ENCODE data around the gene FLNC.

The FLNC gene

GRCh38 chr7:128830231-128831177 lies at the start of gene FLNC:
TSS of gene FLNC (plus strand) at chr7:128830406. CDS start at chr7:128830638, 232 bp downstream.
- ATAC-seq (ENCODE audit: low read depth) (peak; percentile 62), DNase-seq (ENCODE audit: low spot score in 2 of 2) (peak; percentile 38 to 54)
- Mint-ChIP-seq H3K27me3 (peaks cover 20% of the 10 kb centered on the region), H3K36me3 (no peaks in the 10 kb centered on the region), H3K4me1 (peaks cover 14% of the 10 kb centered on the region), H3K27ac (no peak within 1 kb of the TSS), H3K4me3 (peak within 1 kb of the TSS; percentile 72), H3K9me3 (no peaks in the 10 kb centered on the region)

- no peak for DNase-seq (ENCODE audit: low spot score in 2 of 2)
- Mint-ChIP-seq H3K27me3 (no peaks in the 10 kb centered on the region), H3K9me3 (peaks cover 8% of the 10 kb centered on the region), H3K27ac (no peak overlapping the region), H3K36me3 (peaks cover 3% of the 10 kb centered on the region), H3K4me3 (no peak overlapping the region), H3K4me1 (no peaks in the 10 kb centered on the region)
- ATAC-seq (ENCODE audit: low read depth), result no peak
Observed at GRCh38 chr7:128781126-128781525, 49.1 kb upstream of the FLNC start.

- ATAC-seq (ENCODE audit: low read depth), result no peak
- Mint-ChIP-seq H3K4me1 (no peaks in the 10 kb centered on the region), H3K4me3 (no peak overlapping the region), H3K9me3 (peaks cover 9% of the 10 kb centered on the region), H3K27ac (no peak overlapping the region), H3K36me3 (peaks cover 3% of the 10 kb centered on the region), H3K27me3 (no peaks in the 10 kb centered on the region)
- no peak for DNase-seq (ENCODE audit: low spot score in 2 of 2)
Observed at GRCh38 chr7:128781851-128782250, 48.4 kb upstream of the FLNC start.

GRCh38 chr7:128783143-128783861 lies 46.9 kb upstream of the FLNC start:
- ATAC-seq (ENCODE audit: low read depth) (no peak), DNase-seq (ENCODE audit: low spot score in 2 of 2) (no peak)
- Mint-ChIP-seq H3K9me3 (peaks cover 2% of the 10 kb centered on the region), H3K27ac (no peak overlapping the region), H3K27me3 (no peaks in the 10 kb centered on the region), H3K36me3 (no peaks in the 10 kb centered on the region), H3K4me1 (no peaks in the 10 kb centered on the region), H3K4me3 (no peak overlapping the region)

GRCh38 chr7:128785738-128786137 lies 44.5 kb upstream of the FLNC start:
- Mint-ChIP-seq H3K27ac (no peak overlapping the region), H3K36me3 (no peaks in the 10 kb centered on the region), H3K4me3 (no peak overlapping the region), H3K4me1 (peaks cover 5% of the 10 kb centered on the region), H3K27me3 (no peaks in the 10 kb centered on the region), H3K9me3 (peaks cover 2% of the 10 kb centered on the region)
- ATAC-seq (ENCODE audit: low read depth) (no peak), DNase-seq (ENCODE audit: low spot score in 2 of 2) (no peak)

- peaks cover 8% of the 10 kb centered on the region for H3K4me1 Mint-ChIP-seq
- peaks cover 2% of the 10 kb centered on the region for H3K9me3 Mint-ChIP-seq
- DNase-seq (ENCODE audit: low spot score in 2 of 2), result no peak
- H3K27me3 Mint-ChIP-seq, result no peaks in the 10 kb centered on the region
- no peaks in the 10 kb centered on the region for H3K36me3 Mint-ChIP-seq
- H3K27ac Mint-ChIP-seq, result peak overlapping the region; percentile 28
- peak overlapping the region; percentile 8 for H3K4me3 Mint-ChIP-seq
- no peak for ATAC-seq (ENCODE audit: low read depth)
Observed at GRCh38 chr7:128788446-128789412, 41.5 kb upstream of the FLNC start.

GRCh38 chr7:128790315-128791041 lies 39.7 kb upstream of the FLNC start:
- Mint-ChIP-seq H3K4me3 (peak overlapping the region; percentile 86), H3K36me3 (no peaks in the 10 kb centered on the region), H3K27me3 (no peaks in the 10 kb centered on the region), H3K9me3 (peaks cover 2% of the 10 kb centered on the region), H3K4me1 (peaks cover 8% of the 10 kb centered on the region), H3K27ac (peak overlapping the region; percentile 37)
- ATAC-seq (ENCODE audit: low read depth), result no peak
- DNase-seq (ENCODE audit: low spot score in 2 of 2), result peak in 1 of 2 donors; percentile 25

GRCh38 chr7:128791121-128791971 lies 38.9 kb upstream of the FLNC start, which contains the start of gene CCDC136:
TSS of gene CCDC136 (plus strand) at chr7:128791968. CDS start at chr7:128792412, 444 bp downstream.
- Mint-ChIP-seq H3K27me3 (no peaks in the 10 kb centered on the region), H3K9me3 (no peaks in the 10 kb centered on the region), H3K4me1 (peaks cover 8% of the 10 kb centered on the region), H3K36me3 (no peaks in the 10 kb centered on the region), H3K27ac (peak within 1 kb of the TSS; percentile 64), H3K4me3 (peak within 1 kb of the TSS; percentile 89)
- peak; percentile 52 to 66 for DNase-seq (ENCODE audit: low spot score in 2 of 2)
- peak; percentile 82 for ATAC-seq (ENCODE audit: low read depth)

- H3K36me3 Mint-ChIP-seq, result no peaks in the 10 kb centered on the region
- no peaks in the 10 kb centered on the region for H3K27me3 Mint-ChIP-seq
- H3K27ac Mint-ChIP-seq, result peak overlapping the region; percentile 64
- H3K4me3 Mint-ChIP-seq, result peak overlapping the region; percentile 89
- H3K4me1 Mint-ChIP-seq, result peaks cover 8% of the 10 kb centered on the region
- ATAC-seq (ENCODE audit: low read depth) (no peak), DNase-seq (ENCODE audit: low spot score in 2 of 2) (no peak)
- no peaks in the 10 kb centered on the region for H3K9me3 Mint-ChIP-seq
Observed at GRCh38 chr7:128791972-128792327, 38.3 kb upstream of the FLNC start.

- no peak overlapping the region for H3K27ac Mint-ChIP-seq
- H3K27me3 Mint-ChIP-seq, result peaks cover 2% of the 10 kb centered on the region
- no peak for DNase-seq (ENCODE audit: low spot score in 2 of 2)
- peaks cover 2% of the 10 kb centered on the region for H3K36me3 Mint-ChIP-seq
- H3K4me1 Mint-ChIP-seq, result peaks cover 8% of the 10 kb centered on the region
- peak overlapping the region; percentile 89 for H3K4me3 Mint-ChIP-seq
- no peak for ATAC-seq (ENCODE audit: low read depth)
- no peaks in the 10 kb centered on the region for H3K9me3 Mint-ChIP-seq
Observed at GRCh38 chr7:128792471-128793180, 37.6 kb upstream of the FLNC start.

- Mint-ChIP-seq H3K4me1 (peaks cover 8% of the 10 kb centered on the region), H3K9me3 (no peaks in the 10 kb centered on the region), H3K36me3 (peaks cover 2% of the 10 kb centered on the region), H3K27ac (no peak overlapping the region), H3K27me3 (peaks cover 2% of the 10 kb centered on the region), H3K4me3 (no peak overlapping the region)
- DNase-seq (ENCODE audit: low spot score in 2 of 2) (no peak), ATAC-seq (ENCODE audit: low read depth) (no peak)
Observed at GRCh38 chr7:128793181-128793547, 37.0 kb upstream of the FLNC start.

GRCh38 chr7:128794020-128794419 lies 36.2 kb upstream of the FLNC start:
- H3K4me3 Mint-ChIP-seq, result no peak overlapping the region
- peaks cover 2% of the 10 kb centered on the region for H3K36me3 Mint-ChIP-seq
- no peak overlapping the region for H3K27ac Mint-ChIP-seq
- H3K27me3 Mint-ChIP-seq, result peaks cover 2% of the 10 kb centered on the region
- DNase-seq (ENCODE audit: low spot score in 2 of 2), result no peak
- no peak for ATAC-seq (ENCODE audit: low read depth)
- H3K4me1 Mint-ChIP-seq, result peaks cover 8% of the 10 kb centered on the region
- no peaks in the 10 kb centered on the region for H3K9me3 Mint-ChIP-seq

Data from memory B cell (primary cell).